Dendritic cell treated with granulocyte-macrophage colony-stimulating factor and Interleukin-4, amounts not matched to agents 40 ng/mL and 50 ng/mL, for 4 days (primary cell): ENCODE measurements around the gene RAVER2.
A peak's percentile ranks its signal among the peaks of the same experiment; 100 is the strongest.
"Not testable (repeated sequence)": the region's sequence is repeated elsewhere in the genome, so short reads cannot be mapped to it uniquely, and the experiment has no call there.

Experiments
- H3K27ac Mint-ChIP-seq: one replicate; pipeline ENCODE4 v1.8.0; 2022; ENCODE audit warnings: mild to moderate bottlenecking, mixed read lengths
- H3K27me3 Mint-ChIP-seq: one replicate; pipeline ENCODE4 v1.8.0; 2022; ENCODE audit warnings: mild to moderate bottlenecking, mixed read lengths
- H3K36me3 Mint-ChIP-seq: one replicate; pipeline ENCODE4 v1.8.0; 2022; ENCODE audit warnings: low read depth, mixed read lengths
- H3K4me1 Mint-ChIP-seq: one replicate; pipeline ENCODE4 v1.8.0; 2022; ENCODE audit warnings: low read depth, mixed read lengths
- H3K4me3 Mint-ChIP-seq: one replicate; pipeline ENCODE4 v1.8.0; 2022; ENCODE audit warnings: mild to moderate bottlenecking, moderate library complexity, mixed read lengths
- H3K9me3 Mint-ChIP-seq: one replicate; pipeline ENCODE4 v1.8.0; 2022; ENCODE audit warnings: mixed read lengths
- intact Hi-C: fragments of 100-400 bp; cut with micrococcal nuclease; formaldehyde crosslinking; loops from one replicate; pipeline ENCODE4 v1.15.0; 2022

Gene RAVER2

DNA sequence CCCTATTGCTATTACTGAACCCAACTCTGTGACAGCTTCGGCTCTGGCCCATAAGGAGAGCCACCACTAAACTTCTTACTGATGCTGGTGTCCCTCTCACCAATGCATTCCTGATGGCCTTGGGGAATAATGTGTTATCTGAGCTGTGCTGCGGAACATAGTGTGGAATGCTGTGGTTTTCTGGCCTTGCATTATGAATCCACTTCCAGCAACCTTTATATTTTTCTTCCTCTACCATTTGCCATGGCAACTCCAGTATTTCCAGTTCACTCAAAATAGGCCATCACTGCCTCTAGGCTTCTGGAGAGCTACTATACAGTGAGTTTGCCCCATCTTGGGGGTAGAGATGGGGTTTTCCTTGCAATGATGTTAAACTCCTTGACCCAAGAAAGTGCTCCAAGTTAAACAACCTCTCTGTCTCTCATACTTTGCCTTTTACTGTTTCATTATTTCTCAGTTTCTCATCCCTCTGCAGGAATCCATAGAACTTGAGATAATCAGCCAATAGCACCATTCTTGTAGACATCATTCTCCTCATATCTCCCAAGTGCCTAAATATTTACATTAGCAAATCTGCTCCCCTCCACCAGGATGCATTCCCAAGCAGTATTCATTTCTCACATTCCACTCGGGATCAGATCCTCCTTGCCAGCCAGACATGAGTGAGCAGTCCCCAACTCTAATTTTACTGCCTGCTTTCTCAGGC, 11.1 kb upstream of the RAVER2 start:
- H3K4me3 Mint-ChIP-seq, result no peak overlapping the region
- no peak overlapping the region for H3K27ac Mint-ChIP-seq
- no peaks in the 10 kb centered on the region for H3K4me1 Mint-ChIP-seq
- intact Hi-C loops, result no loop called here
- H3K36me3 Mint-ChIP-seq, result no peaks in the 10 kb centered on the region
- no peaks in the 10 kb centered on the region for H3K9me3 Mint-ChIP-seq
- H3K27me3 Mint-ChIP-seq, result no peaks in the 10 kb centered on the region

DNA sequence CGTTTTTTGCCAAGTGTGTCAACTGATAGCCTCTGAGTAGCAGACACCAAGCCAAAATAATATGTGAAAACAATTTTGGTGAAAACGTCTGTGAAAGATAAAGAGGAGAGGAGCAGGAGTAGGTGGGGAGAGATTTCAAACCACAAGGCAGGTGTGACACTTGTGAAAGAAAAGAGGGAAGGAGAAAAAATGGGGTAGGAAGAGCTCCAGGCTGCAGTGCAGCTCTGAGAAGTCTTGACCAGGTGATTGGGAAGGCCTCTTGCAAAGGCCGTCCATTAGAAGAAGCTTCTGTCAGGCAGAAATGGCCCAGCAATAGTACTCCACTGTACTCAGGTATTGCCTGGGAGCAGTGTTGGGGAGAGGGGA, 10.6 kb upstream of the RAVER2 start:
- H3K36me3 Mint-ChIP-seq, result no peaks in the 10 kb centered on the region
- no peak overlapping the region for H3K4me3 Mint-ChIP-seq
- no peaks in the 10 kb centered on the region for H3K9me3 Mint-ChIP-seq
- no peaks in the 10 kb centered on the region for H3K4me1 Mint-ChIP-seq
- H3K27me3 Mint-ChIP-seq, result no peaks in the 10 kb centered on the region
- intact Hi-C loops, result no loop called here
- H3K27ac Mint-ChIP-seq, result no peak overlapping the region

DNA sequence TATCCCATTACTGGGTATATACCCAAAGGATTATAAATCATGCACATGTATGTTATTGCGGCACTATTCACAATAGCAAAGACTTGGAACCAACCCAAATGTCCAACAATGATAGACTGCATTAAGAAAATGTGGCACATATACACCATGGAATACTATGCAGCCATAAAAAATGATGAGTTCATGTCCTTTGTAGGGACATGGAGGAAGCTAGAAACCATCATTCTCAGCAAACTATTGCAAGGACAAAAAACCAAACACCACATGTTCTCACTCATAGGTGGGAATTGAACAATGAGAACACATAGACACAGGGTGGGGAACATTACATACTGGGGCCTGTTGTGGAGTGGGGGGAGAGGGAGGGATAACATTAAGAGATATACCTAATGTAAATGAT, 4.2 kb upstream of the RAVER2 start:
- H3K27me3 Mint-ChIP-seq, result peaks cover 13% of the 10 kb centered on the region
- H3K4me1 Mint-ChIP-seq, intact Hi-C loops, H3K36me3 Mint-ChIP-seq, H3K9me3 Mint-ChIP-seq, H3K27ac Mint-ChIP-seq, H3K4me3 Mint-ChIP-seq: not testable (repeated sequence)

DNA sequence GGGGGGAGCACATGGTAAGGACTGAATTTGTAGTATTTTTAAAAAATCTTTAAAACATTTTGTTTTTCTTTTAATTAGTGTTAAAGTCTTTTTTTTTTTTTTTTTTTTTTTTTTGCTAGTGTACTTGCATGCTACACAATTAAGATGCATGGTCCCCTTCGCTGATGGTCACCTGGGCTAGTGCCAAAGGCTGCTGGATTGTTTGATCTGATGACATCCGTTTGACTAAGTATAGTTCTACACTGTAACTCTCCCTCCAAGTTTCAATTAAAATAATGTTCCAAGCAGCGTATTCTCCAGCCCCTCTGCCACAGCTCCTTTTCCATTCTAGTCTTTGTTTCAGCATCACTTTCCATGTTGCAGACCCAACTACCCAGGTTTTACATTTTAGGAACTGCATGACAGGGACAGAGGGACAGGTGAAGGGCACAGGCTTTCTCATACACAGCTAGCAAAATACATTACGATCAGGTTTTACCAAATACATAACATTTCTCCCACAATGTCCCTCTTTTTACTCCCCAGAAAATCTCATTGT, 852 bp upstream of the RAVER2 start:
- intact Hi-C loops, result loop anchor here (1.0 kb wide), 1 partner anchor 80 kb away; no protein-coding TSS in a partner anchor
- Mint-ChIP-seq H3K9me3 (no peaks in the 10 kb centered on the region), H3K4me3 (peak overlapping the region; percentile 84), H3K27me3 (peaks cover 15% of the 10 kb centered on the region), H3K27ac (no peak overlapping the region), H3K36me3 (no peaks in the 10 kb centered on the region), H3K4me1 (peaks cover 14% of the 10 kb centered on the region)

DNA sequence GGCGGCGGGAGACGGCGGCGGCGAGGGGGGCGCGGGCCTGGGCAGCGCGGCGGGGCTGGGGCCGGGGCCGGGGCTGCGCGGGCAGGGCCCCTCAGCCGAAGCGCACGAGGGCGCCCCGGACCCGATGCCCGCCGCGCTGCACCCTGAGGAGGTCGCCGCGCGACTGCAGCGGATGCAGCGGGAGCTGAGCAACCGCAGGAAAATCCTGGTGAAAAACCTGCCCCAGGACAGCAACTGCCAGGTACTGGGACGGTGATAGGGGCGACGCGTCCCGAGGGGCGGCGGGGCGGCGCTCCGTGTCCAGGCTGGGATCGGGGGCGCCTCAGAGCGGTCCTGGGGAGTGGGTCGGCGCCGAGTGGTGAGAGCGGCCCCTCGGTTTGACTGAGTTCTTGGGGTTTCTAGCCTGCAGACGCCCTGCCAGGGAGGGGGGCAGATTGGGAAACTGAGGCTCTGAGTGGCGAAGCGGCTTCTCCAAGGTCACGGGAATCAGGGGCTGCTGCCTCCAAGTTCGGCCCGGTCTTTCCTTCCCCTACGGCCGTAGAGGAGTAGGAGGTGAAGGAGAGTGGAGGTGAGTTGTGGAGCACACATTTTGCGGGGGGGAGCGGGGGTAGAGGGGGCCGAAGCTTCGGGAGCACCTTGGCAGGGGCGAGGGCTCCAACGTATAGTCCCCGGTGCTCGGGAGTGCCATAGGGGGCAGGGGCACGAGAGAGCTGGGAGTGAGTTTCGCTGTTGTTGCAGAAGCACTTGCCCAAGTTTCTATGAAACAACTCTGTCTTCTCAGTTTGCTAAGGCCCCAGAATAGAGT, 508 bp downstream of the RAVER2 start:
- no peaks in the 10 kb centered on the region for H3K36me3 Mint-ChIP-seq
- no peaks in the 10 kb centered on the region for H3K9me3 Mint-ChIP-seq
- peaks cover 14% of the 10 kb centered on the region for H3K4me1 Mint-ChIP-seq
- peaks cover 15% of the 10 kb centered on the region for H3K27me3 Mint-ChIP-seq
- intact Hi-C loops, result no loop called here
- peak overlapping the region; percentile 84 for H3K4me3 Mint-ChIP-seq
- H3K27ac Mint-ChIP-seq, result peak overlapping the region; percentile 53

DNA sequence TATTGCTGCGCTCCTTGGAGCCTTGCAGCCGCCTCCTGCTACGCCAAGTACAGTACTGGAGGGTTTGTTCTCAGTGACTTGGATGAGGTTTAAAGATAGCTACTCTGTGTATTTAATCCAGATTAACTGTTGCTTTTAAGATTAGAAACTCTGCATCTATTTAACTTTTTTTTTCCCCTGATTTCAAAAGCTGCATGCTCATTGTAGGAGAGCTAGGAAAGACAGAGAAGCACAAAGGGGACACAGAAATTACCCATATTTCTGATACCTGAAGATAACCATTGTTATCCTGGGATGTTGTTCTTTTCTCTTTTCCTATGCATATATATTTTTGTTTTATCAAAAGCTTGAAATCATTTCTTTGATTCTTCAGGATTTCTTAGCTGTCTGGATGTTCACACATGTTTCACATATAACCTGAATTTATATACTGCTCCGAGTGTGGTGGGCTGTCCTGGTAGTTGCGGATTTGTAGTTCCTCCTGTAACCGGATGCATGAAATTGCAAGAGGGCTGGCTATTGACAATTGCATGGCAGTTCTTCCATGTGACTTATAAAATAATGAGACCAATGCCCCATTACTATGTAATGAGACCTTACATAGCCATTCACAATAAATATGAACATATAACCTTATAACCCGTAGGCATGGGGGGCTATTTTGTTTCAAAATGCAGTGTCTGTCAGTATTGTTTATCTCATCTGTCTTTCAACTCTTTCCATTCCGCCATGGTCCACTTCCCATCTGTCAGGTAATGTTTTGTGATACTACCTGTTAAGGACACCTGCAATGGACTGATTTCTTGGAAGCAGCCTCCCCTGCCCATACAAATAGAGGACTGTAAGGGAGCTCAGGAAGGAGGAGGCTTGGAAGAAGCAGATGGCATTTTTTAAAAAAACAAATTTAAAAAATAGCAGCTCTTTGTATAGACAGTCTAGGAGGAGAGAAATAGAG, 1.4 kb downstream of the RAVER2 start:
- H3K36me3 Mint-ChIP-seq, result no peaks in the 10 kb centered on the region
- intact Hi-C loops, result no loop called here
- H3K4me1 Mint-ChIP-seq, result peaks cover 14% of the 10 kb centered on the region
- H3K27me3 Mint-ChIP-seq, result peaks cover 15% of the 10 kb centered on the region
- H3K27ac Mint-ChIP-seq, result peak overlapping the region; percentile 53
- H3K9me3 Mint-ChIP-seq, result no peaks in the 10 kb centered on the region
- peak overlapping the region; percentile 84 for H3K4me3 Mint-ChIP-seq

DNA sequence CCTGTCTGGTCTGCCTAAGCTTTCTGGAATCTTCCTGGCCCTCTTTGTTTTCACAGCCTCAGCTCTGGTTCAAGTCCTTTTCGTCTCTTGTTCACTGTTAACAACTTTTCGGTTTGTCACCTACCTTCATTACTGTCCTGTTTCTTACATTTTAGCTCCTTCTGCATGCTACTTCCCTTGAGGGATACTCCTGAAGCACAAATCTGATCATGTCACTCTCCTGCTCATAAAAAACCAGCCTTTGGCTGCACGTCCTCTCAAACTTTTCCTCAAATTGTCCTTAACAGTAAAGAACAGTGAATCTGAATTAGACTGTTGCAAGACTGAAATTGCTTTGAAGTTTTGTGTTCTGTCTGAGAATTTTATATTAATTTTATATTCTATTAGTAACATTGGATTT, 3.3 kb downstream of the RAVER2 start:
- H3K4me3 Mint-ChIP-seq, result no peak overlapping the region
- H3K27me3 Mint-ChIP-seq, result peaks cover 15% of the 10 kb centered on the region
- H3K9me3 Mint-ChIP-seq, result no peaks in the 10 kb centered on the region
- H3K4me1 Mint-ChIP-seq, result peaks cover 14% of the 10 kb centered on the region
- H3K36me3 Mint-ChIP-seq, result no peaks in the 10 kb centered on the region
- no peak overlapping the region for H3K27ac Mint-ChIP-seq
- intact Hi-C loops, result no loop called here

DNA sequence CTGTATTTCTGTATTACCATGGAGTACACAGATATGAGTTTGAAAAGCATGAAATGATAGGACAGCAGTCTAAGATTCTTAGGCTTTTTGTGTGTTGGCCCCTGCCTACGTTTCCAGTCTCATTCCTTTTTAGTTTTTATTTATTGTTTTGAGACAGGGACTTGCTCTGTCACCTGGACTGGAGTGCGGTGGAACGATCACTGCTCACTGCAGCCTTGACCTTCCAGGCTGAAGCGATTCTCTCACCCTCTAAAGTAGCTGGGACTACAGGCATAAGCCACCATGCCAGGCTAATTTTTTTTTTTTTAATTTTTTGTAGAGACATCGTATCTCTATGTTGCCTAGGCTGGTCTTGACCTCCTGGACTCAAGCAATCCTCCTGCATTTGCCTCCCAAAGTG, 3.8 kb downstream of the RAVER2 start:
- intact Hi-C loops, result no loop called here
- Mint-ChIP-seq H3K27ac (no peak overlapping the region), H3K36me3 (no peaks in the 10 kb centered on the region), H3K4me1 (peaks cover 14% of the 10 kb centered on the region), H3K4me3 (no peak overlapping the region), H3K27me3 (peaks cover 13% of the 10 kb centered on the region), H3K9me3 (no peaks in the 10 kb centered on the region)

DNA sequence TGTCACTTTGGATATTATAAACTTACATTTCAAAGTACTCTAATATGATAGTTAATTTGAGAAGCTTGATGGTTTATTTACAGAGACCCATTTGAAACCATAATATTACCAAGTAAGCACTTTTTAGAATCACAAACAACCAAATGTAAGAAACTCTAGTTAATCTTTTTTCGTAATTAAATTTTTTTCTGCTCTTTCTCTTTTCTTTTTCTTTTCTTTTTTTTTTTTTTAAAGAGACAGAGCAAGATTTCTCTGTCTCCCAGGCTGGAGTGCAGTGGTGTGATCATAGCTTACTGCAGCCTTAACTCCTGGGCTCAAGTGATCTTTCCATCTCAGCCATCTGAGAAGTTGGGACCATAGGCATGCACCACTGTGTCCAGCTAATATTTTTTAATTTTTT, 5.2 kb downstream of the RAVER2 start:
- intact Hi-C loops, result no loop called here
- no peak overlapping the region for H3K27ac Mint-ChIP-seq
- H3K4me1 Mint-ChIP-seq, result peaks cover 6% of the 10 kb centered on the region
- no peak overlapping the region for H3K4me3 Mint-ChIP-seq
- H3K9me3 Mint-ChIP-seq, result no peaks in the 10 kb centered on the region
- H3K27me3 Mint-ChIP-seq, result peaks cover 8% of the 10 kb centered on the region
- H3K36me3 Mint-ChIP-seq, result no peaks in the 10 kb centered on the region

DNA sequence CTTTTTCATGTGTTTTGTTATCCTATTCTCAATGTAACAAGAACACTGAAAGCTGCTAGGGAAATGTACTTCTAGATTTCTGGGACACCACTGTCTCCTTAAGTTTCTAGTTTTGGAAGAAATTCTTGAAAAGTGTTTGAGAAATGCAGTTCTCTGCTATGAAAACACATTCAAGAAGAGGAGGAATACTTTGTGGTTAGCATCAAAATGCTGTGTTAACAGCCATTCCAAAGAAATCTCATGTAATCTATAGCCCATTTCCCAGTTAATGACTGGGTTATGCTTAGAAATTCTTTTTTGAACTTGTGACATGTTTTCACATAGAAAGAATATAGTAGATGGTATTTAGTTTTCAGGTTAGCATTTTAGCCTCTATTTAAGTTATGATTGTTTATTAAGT, 6.0 kb downstream of the RAVER2 start:
- intact Hi-C loops, result no loop called here
- H3K4me1 Mint-ChIP-seq, result peaks cover 6% of the 10 kb centered on the region
- H3K9me3 Mint-ChIP-seq, result no peaks in the 10 kb centered on the region
- H3K27ac Mint-ChIP-seq, result no peak overlapping the region
- H3K27me3 Mint-ChIP-seq, result peaks cover 2% of the 10 kb centered on the region
- no peak overlapping the region for H3K4me3 Mint-ChIP-seq
- no peaks in the 10 kb centered on the region for H3K36me3 Mint-ChIP-seq

DNA sequence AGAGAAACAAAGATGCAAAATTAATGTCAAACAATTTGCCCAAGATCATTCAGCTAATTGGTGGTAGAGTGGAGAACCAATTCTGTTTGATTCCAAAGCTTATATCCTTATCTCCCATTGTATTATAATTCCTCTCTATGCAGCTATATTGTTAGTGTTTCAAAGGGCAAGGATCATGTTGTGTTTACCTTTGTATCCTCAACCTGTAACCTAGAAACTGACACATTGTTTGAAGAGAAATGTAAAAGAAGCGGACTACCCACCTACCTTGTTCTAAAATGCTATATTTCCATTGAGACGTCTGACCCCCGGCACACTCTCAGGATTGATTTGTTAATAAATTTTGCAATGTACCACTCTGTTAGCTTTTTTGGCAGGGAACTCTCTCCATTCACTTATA, 9.3 kb downstream of the RAVER2 start:
- H3K4me1 Mint-ChIP-seq, result no peaks in the 10 kb centered on the region
- H3K36me3 Mint-ChIP-seq, result no peaks in the 10 kb centered on the region
- no peak overlapping the region for H3K4me3 Mint-ChIP-seq
- no peak overlapping the region for H3K27ac Mint-ChIP-seq
- H3K27me3 Mint-ChIP-seq, result no peaks in the 10 kb centered on the region
- intact Hi-C loops, result no loop called here
- H3K9me3 Mint-ChIP-seq, result peaks cover 10% of the 10 kb centered on the region

DNA sequence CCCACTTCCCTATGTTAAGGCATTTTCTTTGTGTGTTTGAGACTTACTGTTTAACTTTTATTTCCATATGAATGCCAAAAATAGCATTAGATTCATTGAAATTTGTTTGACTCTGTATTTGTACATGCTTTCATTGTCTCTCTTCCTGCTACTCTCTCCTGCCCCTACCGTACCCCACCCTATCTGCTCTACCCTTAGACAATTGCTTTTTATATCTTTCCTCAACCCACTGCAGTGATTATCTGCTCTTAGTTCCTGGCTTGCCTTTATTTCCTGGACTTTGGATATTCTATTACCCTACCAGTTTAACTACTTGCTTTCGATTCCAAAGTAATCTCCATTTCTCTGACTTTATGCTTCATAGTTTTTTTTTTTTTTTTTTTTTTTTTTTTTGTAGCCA, 10.5 kb downstream of the RAVER2 start:
- no peaks in the 10 kb centered on the region for H3K4me1 Mint-ChIP-seq
- H3K36me3 Mint-ChIP-seq, result no peaks in the 10 kb centered on the region
- H3K9me3 Mint-ChIP-seq, result peaks cover 10% of the 10 kb centered on the region
- no peak overlapping the region for H3K4me3 Mint-ChIP-seq
- H3K27me3 Mint-ChIP-seq, result no peaks in the 10 kb centered on the region
- intact Hi-C loops, result no loop called here
- no peak overlapping the region for H3K27ac Mint-ChIP-seq

DNA sequence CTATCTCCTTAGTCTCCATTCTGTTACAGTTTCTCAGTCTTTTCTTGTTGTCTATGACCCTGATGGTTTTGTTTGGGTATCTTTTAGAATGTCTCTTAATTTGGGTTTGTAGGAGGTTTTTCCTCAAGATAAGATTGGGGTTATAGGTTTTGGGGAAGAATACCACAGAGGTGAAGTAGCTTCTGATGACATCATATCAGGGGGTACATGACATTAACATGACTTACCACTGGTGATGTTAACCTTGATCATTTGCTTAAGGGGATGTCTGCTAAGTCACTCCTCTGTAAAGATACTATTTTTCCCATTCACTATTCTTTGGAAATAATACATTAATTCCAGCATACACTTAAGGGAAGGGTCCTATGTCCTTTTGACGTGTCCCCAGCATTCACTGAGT, 11.9 kb downstream of the RAVER2 start:
- Mint-ChIP-seq H3K27me3 (no peaks in the 10 kb centered on the region), H3K4me3 (no peak overlapping the region), H3K4me1 (no peaks in the 10 kb centered on the region), H3K9me3 (peaks cover 10% of the 10 kb centered on the region), H3K27ac (no peak overlapping the region), H3K36me3 (no peaks in the 10 kb centered on the region)
- intact Hi-C loops, result no loop called here

DNA sequence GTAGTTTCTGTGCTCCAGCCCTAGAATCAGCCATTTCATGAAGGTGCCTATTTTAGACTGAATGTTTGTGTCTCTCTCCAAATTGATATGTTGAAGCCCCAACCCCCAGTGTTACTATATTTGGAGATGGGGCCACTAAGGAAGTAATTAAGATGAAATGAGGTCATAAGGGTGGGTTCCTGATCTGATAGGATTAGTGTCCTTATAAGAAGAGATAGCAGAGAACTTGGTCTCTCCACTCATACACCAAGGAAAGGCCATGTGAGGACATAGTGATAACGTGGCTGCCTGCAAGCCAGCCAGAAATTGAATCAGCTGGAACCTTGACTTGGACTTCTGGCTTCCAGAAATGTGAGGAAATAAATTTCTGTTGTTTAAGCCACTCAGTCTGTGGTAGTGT, 12.3 kb downstream of the RAVER2 start:
- Mint-ChIP-seq H3K4me3 (no peak overlapping the region), H3K27ac (no peak overlapping the region), H3K27me3 (no peaks in the 10 kb centered on the region), H3K4me1 (no peaks in the 10 kb centered on the region), H3K9me3 (peaks cover 10% of the 10 kb centered on the region), H3K36me3 (no peaks in the 10 kb centered on the region)
- intact Hi-C loops, result no loop called here
